ENCODE data around the gene HOGA1.

HOGA1 gene

GRCh38 chr10:97618733-97619132, 34.5 kb downstream of the HOGA1 start:
- Histone ChIP-seq H3K27me3 (ENCODE audit: insufficient read depth, poor library complexity, severe bottlenecking) (no peaks in the 10 kb centered on the region), H3K27ac (ENCODE audit: poor library complexity, severe bottlenecking) (no peak overlapping the region), H3K36me3 (ENCODE audit: low read depth) (0 out of 2 replicates have a peak, but pooled peaks cover 3% of the 10 kb centered on the region), H3K4me1 (ENCODE audit: insufficient read depth, poor library complexity, severe bottlenecking) (no peaks in the 10 kb centered on the region), H3K4me3 (ENCODE audit: severe bottlenecking) (no peak overlapping the region), H3K9me3 (ENCODE audit: severe bottlenecking) (no peaks in the 10 kb centered on the region)
- ATAC-seq (ENCODE audit: low read depth) (no peak), DNase-seq (ENCODE audit: low spot score) (no peak)
- TF ChIP-seq, protein P1, sequence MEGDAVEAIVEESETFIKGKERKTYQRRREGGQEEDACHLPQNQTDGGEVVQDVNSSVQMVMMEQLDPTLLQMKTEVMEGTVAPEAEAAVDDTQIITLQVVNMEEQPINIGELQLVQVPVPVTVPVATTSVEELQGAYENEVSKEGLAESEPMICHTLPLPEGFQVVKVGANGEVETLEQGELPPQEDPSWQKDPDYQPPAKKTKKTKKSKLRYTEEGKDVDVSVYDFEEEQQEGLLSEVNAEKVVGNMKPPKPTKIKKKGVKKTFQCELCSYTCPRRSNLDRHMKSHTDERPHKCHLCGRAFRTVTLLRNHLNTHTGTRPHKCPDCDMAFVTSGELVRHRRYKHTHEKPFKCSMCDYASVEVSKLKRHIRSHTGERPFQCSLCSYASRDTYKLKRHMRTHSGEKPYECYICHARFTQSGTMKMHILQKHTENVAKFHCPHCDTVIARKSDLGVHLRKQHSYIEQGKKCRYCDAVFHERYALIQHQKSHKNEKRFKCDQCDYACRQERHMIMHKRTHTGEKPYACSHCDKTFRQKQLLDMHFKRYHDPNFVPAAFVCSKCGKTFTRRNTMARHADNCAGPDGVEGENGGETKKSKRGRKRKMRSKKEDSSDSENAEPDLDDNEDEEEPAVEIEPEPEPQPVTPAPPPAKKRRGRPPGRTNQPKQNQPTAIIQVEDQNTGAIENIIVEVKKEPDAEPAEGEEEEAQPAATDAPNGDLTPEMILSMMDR (IDR thresholded peaks at IDR 0.05; ENCODE audit: poor library complexity, severe bottlenecking), result no peak

DNA sequence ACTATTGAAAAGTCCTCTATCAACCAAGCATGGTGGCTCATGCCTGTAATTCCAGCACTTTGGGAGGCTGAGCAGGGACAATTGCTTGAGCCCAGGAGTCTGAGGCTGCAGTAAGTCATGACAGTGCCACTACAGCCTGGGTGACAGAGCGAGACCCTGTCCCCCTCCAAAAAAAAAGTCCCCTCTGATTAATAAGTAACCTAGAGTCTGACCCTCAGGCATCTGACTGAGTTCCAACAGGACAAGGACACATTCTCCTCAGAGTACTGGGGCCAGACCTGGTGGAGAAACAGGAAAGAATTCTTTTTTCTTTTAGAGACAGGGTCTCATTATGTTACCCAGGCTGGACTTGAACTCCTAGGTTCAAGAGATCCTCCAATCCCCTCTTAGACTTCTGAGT, 39.1 kb downstream of the HOGA1 start:
- H3K4me3 ChIP-seq (ENCODE audit: severe bottlenecking), result no peak overlapping the region
- no peak overlapping the region for H3K27ac ChIP-seq (ENCODE audit: poor library complexity, severe bottlenecking)
- 0 out of 2 replicates have a peak, but pooled peaks cover 3% of the 10 kb centered on the region for H3K36me3 ChIP-seq (ENCODE audit: low read depth)

GRCh38 chr10:97627731-97628130, 43.5 kb downstream of the HOGA1 start:
- ATAC-seq (ENCODE audit: low read depth), result no peak

More for the DNA sequence above, 39.1 kb downstream of the HOGA1 start:
- no peaks in the 10 kb centered on the region for H3K27me3 ChIP-seq (ENCODE audit: insufficient read depth, poor library complexity, severe bottlenecking)
- no peaks in the 10 kb centered on the region for H3K9me3 ChIP-seq (ENCODE audit: severe bottlenecking)
- no peaks in the 10 kb centered on the region for H3K4me1 ChIP-seq (ENCODE audit: insufficient read depth, poor library complexity, severe bottlenecking)
- ATAC-seq (ENCODE audit: low read depth) (no peak), DNase-seq (ENCODE audit: low spot score) (no peak)
- TF ChIP-seq, protein P1 (IDR thresholded peaks at IDR 0.05; ENCODE audit: poor library complexity, severe bottlenecking), result no peak

GRCh38 chr10:97628228-97628627, 44.0 kb downstream of the HOGA1 start:
- ATAC-seq (ENCODE audit: low read depth), result no peak
- no peak for DNase-seq (ENCODE audit: low spot score)
- Histone ChIP-seq H3K4me3 (ENCODE audit: severe bottlenecking) (no peak overlapping the region), H3K27ac (ENCODE audit: poor library complexity, severe bottlenecking) (no peak overlapping the region), H3K4me1 (ENCODE audit: insufficient read depth, poor library complexity, severe bottlenecking) (peaks cover 3% of the 10 kb centered on the region), H3K27me3 (ENCODE audit: insufficient read depth, poor library complexity, severe bottlenecking) (no peaks in the 10 kb centered on the region), H3K9me3 (ENCODE audit: severe bottlenecking) (no peaks in the 10 kb centered on the region), H3K36me3 (ENCODE audit: low read depth) (no peaks in the 10 kb centered on the region)
- TF ChIP-seq, protein P1 (IDR thresholded peaks at IDR 0.05; ENCODE audit: poor library complexity, severe bottlenecking), result no peak

More at GRCh38 chr10:97627731-97628130, 43.5 kb downstream of the HOGA1 start:
- no peaks in the 10 kb centered on the region for H3K36me3 ChIP-seq (ENCODE audit: low read depth)
- no peak overlapping the region for H3K27ac ChIP-seq (ENCODE audit: poor library complexity, severe bottlenecking)
- no peaks in the 10 kb centered on the region for H3K27me3 ChIP-seq (ENCODE audit: insufficient read depth, poor library complexity, severe bottlenecking)
- no peak overlapping the region for H3K4me3 ChIP-seq (ENCODE audit: severe bottlenecking)
- no peaks in the 10 kb centered on the region for H3K9me3 ChIP-seq (ENCODE audit: severe bottlenecking)
- H3K4me1 ChIP-seq (ENCODE audit: insufficient read depth, poor library complexity, severe bottlenecking), result peaks cover 3% of the 10 kb centered on the region
- TF ChIP-seq, protein P1 (IDR thresholded peaks at IDR 0.05; ENCODE audit: poor library complexity, severe bottlenecking), result no peak
- no peak for DNase-seq (ENCODE audit: low spot score)

- Histone ChIP-seq H3K4me1 (ENCODE audit: insufficient read depth, poor library complexity, severe bottlenecking) (peaks cover 3% of the 10 kb centered on the region), H3K4me3 (ENCODE audit: severe bottlenecking) (no peak overlapping the region), H3K27ac (ENCODE audit: poor library complexity, severe bottlenecking) (no peak overlapping the region), H3K27me3 (ENCODE audit: insufficient read depth, poor library complexity, severe bottlenecking) (no peaks in the 10 kb centered on the region), H3K36me3 (ENCODE audit: low read depth) (no peaks in the 10 kb centered on the region), H3K9me3 (ENCODE audit: severe bottlenecking) (no peaks in the 10 kb centered on the region)
- ATAC-seq (ENCODE audit: low read depth) (no peak), DNase-seq (ENCODE audit: low spot score) (no peak)
- TF ChIP-seq, protein P1 (IDR thresholded peaks at IDR 0.05; ENCODE audit: poor library complexity, severe bottlenecking), result no peak
Observed at GRCh38 chr10:97629289-97629688, 45.1 kb downstream of the HOGA1 start.
